ENCODE results near the gene GSTT2.

GRCh38 chr22:24024354-24024753, 44.4 kb downstream of the GSTT2 start:
- no peak for TF ChIP-seq EZH2 (IDR thresholded peaks at IDR 0.05; ENCODE audit: low read length)
- TF ChIP-seq CTCF (optimal IDR thresholded peaks at IDR 0.05 in 1 of 3, IDR thresholded peaks at IDR 0.05 in 1 of 3, conservative IDR thresholded peaks at IDR 0.05 in 1 of 3; ENCODE audit: extremely low read depth in 1 of 3, insufficient read depth in 2 of 3, low read length in 3 of 3), result no peak
